ENCODE measurements around the gene IFFO2.
A peak's percentile ranks its signal among the peaks of the same experiment; 100 is the strongest.

The IFFO2 gene

DNA sequence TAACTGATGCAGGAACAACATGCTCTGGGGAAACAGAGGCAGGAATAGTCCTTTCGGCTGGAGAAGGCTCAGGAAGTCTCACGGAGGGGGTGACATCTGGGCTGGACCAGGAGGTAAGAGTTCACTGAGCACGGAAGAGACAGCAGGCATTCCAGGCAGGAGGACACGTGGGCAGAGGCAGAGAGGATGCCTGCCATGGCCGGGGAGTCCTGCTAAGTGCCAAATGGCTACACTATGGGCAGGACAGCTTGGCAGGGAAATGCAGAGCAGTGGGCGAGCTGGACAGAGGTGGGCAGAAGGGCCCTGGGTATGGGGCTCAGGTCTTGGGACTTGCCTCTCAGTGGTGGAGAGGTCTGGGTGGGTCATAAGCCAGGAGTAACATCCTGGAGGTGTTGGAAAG lies 71.7 kb downstream of the IFFO2 start (continued):
- TF ChIP-seq, protein P1, sequence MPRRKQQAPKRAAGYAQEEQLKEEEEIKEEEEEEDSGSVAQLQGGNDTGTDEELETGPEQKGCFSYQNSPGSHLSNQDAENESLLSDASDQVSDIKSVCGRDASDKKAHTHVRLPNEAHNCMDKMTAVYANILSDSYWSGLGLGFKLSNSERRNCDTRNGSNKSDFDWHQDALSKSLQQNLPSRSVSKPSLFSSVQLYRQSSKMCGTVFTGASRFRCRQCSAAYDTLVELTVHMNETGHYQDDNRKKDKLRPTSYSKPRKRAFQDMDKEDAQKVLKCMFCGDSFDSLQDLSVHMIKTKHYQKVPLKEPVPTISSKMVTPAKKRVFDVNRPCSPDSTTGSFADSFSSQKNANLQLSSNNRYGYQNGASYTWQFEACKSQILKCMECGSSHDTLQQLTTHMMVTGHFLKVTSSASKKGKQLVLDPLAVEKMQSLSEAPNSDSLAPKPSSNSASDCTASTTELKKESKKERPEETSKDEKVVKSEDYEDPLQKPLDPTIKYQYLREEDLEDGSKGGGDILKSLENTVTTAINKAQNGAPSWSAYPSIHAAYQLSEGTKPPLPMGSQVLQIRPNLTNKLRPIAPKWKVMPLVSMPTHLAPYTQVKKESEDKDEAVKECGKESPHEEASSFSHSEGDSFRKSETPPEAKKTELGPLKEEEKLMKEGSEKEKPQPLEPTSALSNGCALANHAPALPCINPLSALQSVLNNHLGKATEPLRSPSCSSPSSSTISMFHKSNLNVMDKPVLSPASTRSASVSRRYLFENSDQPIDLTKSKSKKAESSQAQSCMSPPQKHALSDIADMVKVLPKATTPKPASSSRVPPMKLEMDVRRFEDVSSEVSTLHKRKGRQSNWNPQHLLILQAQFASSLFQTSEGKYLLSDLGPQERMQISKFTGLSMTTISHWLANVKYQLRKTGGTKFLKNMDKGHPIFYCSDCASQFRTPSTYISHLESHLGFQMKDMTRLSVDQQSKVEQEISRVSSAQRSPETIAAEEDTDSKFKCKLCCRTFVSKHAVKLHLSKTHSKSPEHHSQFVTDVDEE (CRISPR knock-in tag; IDR thresholded peaks at IDR 0.05), result no peak

DNA sequence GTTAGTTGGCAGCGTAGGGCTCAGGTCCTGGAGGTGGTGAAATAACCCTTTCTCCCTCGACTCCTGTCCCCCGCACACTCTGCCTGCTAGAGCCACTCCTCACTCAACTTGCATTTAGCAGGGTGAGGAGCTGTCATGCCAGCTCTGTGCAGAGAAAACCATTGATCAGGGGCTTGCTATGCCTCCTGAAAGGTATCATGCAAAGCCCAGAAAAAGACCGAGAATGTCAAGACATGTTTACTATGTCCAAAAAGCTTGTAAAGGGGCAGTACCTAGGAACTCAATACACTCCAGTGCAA lies 72.1 kb downstream of the IFFO2 start:
- TF ChIP-seq, protein P2, sequence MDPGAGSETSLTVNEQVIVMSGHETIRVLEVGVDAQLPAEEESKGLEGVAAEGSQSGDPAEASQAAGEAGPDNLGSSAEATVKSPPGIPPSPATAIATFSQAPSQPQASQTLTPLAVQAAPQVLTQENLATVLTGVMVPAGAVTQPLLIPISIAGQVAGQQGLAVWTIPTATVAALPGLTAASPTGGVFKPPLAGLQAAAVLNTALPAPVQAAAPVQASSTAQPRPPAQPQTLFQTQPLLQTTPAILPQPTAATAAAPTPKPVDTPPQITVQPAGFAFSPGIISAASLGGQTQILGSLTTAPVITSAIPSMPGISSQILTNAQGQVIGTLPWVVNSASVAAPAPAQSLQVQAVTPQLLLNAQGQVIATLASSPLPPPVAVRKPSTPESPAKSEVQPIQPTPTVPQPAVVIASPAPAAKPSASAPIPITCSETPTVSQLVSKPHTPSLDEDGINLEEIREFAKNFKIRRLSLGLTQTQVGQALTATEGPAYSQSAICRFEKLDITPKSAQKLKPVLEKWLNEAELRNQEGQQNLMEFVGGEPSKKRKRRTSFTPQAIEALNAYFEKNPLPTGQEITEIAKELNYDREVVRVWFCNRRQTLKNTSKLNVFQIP (CRISPR knock-in tag; IDR thresholded peaks at IDR 0.05; ENCODE audit: borderline replicate concordance, low read depth), result no peak
- TF ChIP-seq ISL1 (CRISPR knock-in tag; IDR thresholded peaks at IDR 0.05) (no peak), ZNF70 (CRISPR knock-in tag; IDR thresholded peaks at IDR 0.05) (no peak)
- TF ChIP-seq, protein P3, sequence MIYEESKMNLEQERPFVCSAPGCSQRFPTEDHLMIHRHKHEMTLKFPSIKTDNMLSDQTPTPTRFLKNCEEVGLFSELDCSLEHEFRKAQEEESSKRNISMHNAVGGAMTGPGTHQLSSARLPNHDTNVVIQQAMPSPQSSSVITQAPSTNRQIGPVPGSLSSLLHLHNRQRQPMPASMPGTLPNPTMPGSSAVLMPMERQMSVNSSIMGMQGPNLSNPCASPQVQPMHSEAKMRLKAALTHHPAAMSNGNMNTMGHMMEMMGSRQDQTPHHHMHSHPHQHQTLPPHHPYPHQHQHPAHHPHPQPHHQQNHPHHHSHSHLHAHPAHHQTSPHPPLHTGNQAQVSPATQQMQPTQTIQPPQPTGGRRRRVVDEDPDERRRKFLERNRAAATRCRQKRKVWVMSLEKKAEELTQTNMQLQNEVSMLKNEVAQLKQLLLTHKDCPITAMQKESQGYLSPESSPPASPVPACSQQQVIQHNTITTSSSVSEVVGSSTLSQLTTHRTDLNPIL (CRISPR knock-in tag; IDR thresholded peaks at IDR 0.05; ENCODE audit: low read depth), result no peak
- ATAC-seq, result peak; percentile 36

GRCh38 chr1:18883636-18884418 lies 72.6 kb downstream of the IFFO2 start:
- ATAC-seq, result peak; percentile 90

DNA sequence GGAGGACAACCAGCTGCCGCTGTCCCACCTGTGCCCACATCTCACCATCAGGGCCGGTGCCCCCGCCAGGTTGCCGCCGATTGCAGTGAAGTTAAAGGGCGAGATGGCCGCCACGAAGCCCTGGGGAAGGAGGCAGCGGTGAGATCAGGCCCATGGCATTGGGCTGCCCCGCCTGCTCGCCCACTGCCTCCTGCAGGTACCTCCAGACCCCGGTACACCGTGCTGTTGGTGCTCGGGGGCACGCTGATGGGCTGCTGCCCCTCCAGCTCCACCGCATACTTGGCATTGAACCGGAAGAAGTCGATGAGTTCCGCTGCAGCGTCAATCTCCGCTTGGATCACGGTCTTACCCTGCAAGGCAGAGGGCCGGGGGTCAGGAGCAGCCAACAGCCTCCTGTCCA lies 73.4 kb downstream of the IFFO2 start:
- no peak for ATAC-seq
- TF ChIP-seq, protein P3 (CRISPR knock-in tag; IDR thresholded peaks at IDR 0.05; ENCODE audit: low read depth), result no peak
- TF ChIP-seq TCF4 (CRISPR knock-in tag; IDR thresholded peaks at IDR 0.05; ENCODE audit: borderline replicate concordance) (no peak), ESRRG (CRISPR knock-in tag; IDR thresholded peaks at IDR 0.05) (no peak), BACH2 (CRISPR knock-in tag; IDR thresholded peaks at IDR 0.05; ENCODE audit: borderline replicate concordance) (no peak), ZNF8 (CRISPR knock-in tag; IDR thresholded peaks at IDR 0.05) (no peak), ZFP30 (CRISPR knock-in tag; IDR thresholded peaks at IDR 0.05) (no peak), SNAI2 (CRISPR knock-in tag; IDR thresholded peaks at IDR 0.05) (no peak), CSRNP3 (CRISPR knock-in tag; IDR thresholded peaks at IDR 0.05) (no peak), GLIS3 (CRISPR knock-in tag; IDR thresholded peaks at IDR 0.05) (no peak), PPARA (CRISPR knock-in tag; IDR thresholded peaks at IDR 0.05; ENCODE audit: borderline replicate concordance) (no peak)
- TF ChIP-seq, protein P1 (CRISPR knock-in tag; IDR thresholded peaks at IDR 0.05), result no peak

More at GRCh38 chr1:18883636-18884418, 72.6 kb downstream of the IFFO2 start:
- TF ChIP-seq TOX (CRISPR knock-in tag; IDR thresholded peaks at IDR 0.05; ENCODE audit: borderline replicate concordance) (no peak), RARB (CRISPR knock-in tag; IDR thresholded peaks at IDR 0.05) (no peak), PATZ1 (CRISPR knock-in tag; IDR thresholded peaks at IDR 0.05; ENCODE audit: borderline replicate concordance) (no peak), BACH2 (CRISPR knock-in tag; IDR thresholded peaks at IDR 0.05; ENCODE audit: borderline replicate concordance) (no peak)
- TF ChIP-seq, protein P2 (CRISPR knock-in tag; IDR thresholded peaks at IDR 0.05; ENCODE audit: borderline replicate concordance, low read depth), result no peak
